ENCODE results near the gene CRLF1.
"Not testable (repeated sequence)": the region's sequence is repeated elsewhere in the genome, so short reads cannot be mapped to it uniquely, and the experiment has no call there.

The CRLF1 gene

DNA sequence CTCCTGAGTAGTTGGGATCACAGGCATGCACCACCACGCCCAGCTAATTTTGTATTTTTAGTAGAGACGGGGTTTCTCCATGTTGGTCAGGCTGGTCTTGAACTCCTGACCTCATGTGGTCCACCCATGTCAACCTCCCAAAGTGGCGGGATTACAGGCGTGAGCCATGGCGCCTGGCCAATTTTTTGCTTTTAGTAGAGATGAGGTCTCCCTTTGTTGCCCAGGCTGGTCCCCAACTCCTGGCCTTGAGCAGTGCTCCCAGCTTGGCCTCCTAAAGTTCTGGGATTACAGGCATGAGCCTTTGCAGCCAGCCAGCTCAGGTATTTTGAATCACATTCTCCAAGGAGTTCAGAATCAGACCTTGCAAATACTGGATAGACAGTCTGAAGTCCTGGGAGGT is 13.9 kb downstream of the CRLF1 start:
- DNase-seq (ENCODE audit: low spot score), result not testable (repeated sequence)

DNA sequence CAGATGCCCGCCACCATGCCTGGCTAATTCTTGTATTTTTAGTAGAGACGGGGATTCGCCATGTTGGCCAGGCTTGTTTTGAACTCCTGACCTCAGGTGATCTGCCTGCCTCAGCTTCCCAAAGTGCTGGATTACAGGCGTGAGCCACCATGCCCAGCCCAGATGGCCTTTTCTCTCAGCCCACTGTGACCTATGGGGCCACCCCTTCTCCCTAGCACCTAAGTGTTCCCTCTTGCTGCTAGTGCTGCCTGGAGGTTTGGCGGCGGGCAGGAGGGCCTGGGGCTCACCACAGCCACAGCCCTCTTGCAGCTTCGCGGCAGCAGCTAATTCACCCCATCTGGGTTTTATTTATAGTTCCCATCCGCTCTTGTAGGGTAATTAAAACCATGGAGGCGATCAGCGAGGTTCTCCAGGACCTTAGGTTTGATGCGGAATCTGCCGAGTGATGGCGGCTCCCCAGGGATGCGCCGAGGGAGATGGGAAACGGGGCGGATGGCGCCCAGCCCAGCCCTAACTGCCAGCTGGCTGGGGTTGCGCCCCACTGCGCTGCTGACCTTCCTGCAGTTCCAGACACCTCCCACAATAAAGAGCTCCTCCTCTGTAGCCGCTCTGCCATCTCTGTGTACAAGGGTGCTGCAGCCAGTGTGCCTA is 14.7 kb downstream of the CRLF1 start:
- no peak for DNase-seq (ENCODE audit: low spot score)

DNA sequence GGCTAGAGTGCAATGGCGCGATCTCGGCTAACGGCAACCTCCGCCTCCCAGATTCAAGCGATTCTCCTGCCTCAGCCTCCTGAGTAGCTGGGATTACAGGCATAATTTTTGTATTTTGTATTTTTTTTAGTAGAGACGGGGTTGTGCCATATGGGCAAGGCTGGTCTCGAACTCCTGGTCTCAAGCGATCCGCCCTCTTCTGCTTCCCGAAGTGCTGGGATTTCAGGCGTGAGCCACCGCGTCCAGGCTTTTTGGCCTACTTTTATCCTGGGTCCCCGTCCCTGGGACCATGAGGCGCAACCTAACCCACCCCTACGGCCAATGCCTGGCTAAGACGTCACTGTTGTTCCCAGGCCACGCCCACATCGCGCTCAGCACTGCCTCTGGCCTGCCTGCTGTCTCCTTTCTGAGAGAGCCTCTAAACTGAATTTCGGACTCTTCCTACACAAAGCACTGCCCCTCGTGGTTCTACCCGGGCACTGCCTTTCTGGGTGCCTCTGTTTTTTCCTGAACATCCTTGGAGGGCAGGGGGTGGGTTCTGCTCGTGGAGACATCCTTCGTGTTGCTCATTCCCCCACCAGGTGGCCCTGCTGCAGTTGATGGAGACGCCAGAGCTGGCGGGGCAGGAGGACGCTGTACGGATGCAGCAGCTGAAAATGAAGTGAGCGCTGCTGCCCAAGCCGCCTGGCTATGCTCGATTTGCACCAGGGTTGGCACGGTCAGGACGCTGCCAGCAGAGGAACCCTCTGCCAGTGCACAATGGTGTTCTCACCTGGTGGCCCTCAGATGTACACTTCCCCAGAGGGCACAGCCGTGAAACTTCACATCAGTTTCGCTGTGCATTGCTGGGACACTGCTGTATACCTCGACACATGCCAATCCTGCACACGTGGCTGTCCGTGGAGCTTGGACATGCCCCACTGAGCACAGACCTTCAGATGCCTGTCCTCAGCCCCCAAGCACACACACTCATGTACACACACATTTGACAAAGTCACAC is 16.0 kb downstream of the CRLF1 start:
- DNase-seq (ENCODE audit: low spot score), result peak; percentile 35

DNA sequence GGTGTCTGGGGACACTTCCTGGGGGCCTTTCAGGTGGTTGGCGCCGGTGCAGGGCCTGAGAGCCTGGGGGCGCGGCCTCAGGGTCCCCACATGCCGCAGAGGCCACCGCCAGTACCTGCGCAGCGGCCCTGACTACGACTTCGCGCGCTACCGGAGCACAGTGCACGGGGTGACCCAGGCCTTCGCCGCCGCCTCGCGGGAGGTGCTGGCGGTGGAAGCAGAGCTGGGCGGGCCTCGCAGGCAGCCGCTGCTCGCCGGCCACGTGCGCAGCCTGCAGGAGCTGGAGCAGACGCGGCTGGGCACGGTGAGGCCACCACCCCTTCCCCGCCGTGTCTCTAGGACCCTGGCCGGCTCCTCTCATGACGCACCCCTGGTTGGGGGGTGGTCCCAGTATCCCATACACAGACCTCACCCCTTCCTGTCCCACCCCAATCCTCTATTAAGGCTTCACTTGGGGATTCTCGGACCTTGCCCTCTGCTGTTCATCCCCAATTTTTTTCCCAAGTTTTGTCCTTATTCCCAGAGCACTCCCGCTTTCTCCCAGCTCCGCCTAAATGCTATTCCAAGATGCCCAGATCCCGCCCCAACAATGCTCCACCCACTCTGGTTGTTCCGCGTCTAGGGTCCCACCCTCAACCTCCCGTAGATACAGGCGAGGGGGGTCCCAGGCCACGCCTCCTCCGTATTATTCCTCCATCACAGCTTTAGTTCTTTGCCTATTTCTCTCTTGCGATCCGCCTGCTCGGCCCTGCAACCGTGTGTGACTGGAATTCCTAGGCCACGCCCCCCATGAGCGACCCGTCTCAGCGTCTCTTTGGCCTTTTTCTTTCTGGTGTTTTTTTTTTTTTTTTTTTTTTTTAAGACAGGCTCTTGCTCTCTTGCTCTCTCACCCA is 17.0 kb downstream of the CRLF1 start:
- DNase-seq (ENCODE audit: low spot score), result peak; percentile 86

DNA sequence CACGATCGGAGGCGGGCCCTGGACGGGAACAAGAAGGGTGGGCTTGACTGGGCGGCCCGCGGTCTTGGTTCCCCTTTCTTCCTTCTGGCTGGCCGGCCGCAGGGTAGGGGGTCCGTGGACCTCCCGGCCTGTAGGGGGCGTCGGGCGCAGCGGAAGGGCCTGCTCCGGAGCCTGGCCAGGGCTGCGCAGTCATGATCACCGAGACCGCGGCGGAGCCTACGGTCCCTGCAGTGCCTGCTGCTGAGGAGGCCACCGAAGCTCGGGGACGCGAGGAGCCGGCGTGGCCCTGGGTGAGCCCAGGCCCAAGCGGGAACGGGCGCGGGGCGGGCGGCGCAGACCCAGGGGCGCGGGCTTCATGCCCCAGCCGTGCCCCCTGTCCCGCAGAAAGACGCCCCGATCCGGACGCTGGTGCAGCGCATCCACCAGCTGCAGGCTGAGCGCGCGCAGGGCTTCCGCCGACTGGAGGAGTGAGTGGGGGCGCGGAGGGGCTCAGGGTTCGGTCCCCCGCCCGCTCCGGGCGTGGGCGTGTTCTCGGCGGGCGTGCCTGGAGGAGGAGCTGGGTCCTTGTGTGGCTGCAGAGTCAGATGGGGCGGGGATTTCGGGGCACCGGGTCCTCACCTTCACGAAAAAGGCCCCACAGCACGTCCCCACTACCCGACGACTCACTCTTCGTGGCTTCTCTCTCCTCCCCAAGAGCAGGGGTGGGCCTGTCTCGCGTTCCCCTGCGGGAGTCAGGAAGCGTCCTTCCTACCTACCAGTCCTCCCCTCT is 17.8 kb downstream of the CRLF1 start, which contains the start of gene REX1BD:
TSS of gene REX1BD (plus strand) at position 188 of the 769 bp plus-strand sequence. CDS start at position 192, 4 bp downstream.
- peak; percentile 94 for DNase-seq (ENCODE audit: low spot score)

DNA sequence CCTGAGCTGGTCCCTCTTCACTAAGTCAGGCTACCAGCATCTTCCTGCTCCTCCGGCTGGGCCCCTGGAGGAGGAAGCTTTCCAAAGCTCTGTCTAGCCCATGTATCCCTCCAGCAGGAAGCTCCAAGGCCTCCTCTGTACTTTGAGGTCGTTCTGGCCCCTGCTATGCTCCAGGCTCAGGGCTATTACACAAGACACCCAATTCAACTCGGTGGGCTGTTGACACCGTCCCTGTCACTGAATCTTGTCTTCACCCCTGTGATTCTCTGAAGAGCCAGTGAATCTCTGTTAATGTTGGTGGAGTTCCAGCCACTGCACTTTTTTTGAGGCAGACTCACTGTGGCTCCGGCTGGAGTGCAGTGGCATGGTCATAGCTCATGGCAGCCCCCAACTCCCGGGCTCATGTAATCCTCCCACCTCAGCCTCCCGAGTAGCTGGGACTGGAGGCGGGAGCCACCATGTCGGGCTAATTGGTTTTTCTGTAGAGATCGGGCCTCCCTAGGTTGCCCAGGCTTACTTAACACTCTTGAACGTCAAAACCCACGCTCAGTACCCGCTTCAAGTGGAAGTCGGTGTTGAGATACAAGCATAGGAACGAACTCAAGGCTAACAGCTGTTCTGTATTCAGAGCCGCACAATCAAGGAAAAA is 18.5 kb downstream of the CRLF1 start:
- peak; percentile 32 for DNase-seq (ENCODE audit: low spot score)

DNA sequence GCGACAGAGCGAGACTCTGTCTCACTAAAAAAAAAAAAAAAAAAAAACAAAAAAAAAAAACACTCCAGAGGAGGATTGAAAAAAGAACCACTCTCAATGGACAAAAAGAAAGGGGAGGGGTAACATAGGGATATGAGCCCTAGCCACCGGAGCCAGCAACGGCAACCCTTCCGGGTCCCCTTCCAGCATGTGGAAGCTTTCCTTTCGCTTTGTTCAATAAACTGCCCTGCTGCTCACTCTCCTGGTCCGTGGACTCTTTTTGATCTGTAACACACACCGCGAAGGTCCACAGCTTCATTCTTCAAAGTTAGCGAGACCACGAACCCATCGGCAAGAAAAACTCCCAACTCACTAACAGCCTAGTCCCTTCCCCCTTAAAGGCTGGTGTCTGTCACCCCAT is 19.0 kb downstream of the CRLF1 start:
- no peak for DNase-seq (ENCODE audit: low spot score)

DNA sequence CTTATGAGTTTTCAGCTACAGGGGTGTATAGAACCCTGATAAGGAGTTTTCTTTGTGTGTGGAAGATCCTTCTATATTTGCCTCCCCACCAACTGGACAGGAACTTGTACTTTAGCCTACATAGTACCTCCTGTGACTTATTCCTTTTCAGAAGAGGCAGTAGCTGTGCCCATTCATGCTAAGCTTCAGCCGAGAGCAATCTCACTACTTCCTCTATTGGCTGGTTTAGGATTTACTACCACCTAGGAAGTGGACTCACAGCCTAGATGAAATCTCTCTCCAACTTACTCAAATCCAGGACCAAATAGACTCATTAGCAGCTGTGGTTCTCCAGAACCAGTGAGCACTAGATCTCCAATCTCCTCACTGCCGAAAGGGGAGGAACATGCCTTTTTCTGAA is 20.3 kb downstream of the CRLF1 start:
- DNase-seq (ENCODE audit: low spot score), result peak; percentile 54

DNA sequence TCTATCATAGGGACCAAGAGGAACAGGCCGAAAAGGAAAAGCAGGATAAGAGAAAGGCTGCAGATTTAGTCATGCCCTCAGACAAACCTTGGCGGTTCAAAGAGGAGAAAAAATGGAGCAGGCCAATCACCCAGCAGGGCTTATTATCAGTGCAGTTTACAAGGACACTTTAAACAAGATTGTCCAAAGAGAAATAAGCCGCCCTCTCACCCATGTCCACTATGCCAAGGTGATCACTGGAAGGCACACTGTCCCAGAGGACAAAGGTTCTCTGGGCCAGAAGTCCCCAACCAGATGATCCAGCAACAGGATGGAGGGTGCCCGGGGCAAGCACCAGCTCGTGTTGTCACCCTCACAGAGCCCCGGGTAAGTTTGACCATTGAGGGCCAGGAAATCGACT is 26.3 kb downstream of the CRLF1 start:
- DNase-seq (ENCODE audit: low spot score), result no peak

DNA sequence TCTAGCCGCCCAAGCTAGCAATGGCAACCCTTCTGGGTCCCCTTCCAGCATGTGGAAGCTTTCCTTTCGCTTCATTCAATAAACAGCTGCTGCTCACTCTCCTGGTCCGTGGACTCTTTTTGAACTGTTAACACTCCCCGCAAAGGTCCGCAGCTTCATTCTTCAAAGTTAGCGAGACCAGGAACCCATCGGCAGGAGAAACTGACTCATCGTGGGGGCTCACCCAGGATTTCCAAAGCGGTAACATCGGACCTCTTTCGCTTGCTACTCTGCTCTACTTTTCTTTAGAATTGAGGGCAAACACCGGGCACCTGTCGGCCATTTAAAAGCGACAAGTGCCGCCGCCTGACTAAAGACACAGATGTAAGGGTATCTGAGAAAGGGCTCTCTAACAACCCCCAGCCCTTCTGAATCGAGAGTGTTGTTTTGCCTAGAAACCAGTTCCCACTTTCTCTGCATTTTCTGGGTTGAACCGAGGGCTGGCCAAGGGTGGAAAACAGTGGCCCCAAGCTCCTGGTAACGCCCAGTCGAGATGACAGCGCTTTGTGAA is 29.2 kb downstream of the CRLF1 start:
- DNase-seq (ENCODE audit: low spot score), result no peak

DNA sequence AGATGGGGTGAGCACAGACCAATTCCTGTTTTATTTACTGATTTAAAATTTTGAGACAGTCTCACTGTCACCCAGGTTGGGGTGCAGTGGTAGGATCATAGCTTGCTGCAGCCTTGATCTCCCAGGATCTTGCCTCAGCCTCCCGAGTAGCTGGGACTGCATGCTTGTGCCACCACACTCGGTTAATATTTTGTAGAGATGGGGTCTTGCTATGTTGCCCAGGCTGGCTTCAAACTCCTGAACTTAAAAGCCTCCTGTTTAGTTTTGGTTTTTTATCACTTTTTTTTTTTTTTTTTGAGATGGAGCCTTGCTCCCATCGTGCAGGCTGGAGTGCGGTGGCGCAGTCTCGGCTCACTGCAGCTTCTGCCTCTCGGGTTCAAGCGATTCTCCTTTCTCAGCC is 30.2 kb downstream of the CRLF1 start:
- no peak for DNase-seq (ENCODE audit: low spot score)

DNA sequence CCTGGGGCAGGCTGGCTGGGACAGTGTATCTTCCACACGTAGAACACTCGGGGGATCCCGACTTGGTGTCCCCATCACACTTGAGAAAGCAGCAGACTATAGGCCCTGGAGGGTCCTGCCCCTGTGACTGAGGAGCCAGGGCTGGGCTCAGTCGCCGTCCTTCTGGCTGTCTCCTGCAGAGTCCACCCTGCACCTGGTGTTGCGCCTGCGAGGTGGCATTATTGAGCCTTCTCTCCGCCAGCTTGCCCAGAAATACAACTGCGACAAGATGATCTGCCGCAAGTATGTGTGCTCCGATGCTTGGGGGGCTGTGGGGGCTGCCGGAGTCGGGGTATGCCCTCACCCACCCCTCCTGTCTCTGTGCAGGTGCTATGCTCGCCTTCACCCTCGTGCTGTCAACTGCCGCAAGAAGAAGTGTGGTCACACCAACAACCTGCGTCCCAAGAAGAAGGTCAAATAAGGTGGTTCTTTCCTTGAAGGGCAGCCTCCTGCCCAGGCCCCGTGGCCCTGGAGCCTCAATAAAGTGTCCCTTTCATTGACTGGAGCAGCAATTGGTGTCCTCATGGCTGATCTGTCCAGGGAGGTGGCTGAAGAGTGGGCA is 31.8 kb downstream of the CRLF1 start:
- no peak for DNase-seq (ENCODE audit: low spot score)

DNA sequence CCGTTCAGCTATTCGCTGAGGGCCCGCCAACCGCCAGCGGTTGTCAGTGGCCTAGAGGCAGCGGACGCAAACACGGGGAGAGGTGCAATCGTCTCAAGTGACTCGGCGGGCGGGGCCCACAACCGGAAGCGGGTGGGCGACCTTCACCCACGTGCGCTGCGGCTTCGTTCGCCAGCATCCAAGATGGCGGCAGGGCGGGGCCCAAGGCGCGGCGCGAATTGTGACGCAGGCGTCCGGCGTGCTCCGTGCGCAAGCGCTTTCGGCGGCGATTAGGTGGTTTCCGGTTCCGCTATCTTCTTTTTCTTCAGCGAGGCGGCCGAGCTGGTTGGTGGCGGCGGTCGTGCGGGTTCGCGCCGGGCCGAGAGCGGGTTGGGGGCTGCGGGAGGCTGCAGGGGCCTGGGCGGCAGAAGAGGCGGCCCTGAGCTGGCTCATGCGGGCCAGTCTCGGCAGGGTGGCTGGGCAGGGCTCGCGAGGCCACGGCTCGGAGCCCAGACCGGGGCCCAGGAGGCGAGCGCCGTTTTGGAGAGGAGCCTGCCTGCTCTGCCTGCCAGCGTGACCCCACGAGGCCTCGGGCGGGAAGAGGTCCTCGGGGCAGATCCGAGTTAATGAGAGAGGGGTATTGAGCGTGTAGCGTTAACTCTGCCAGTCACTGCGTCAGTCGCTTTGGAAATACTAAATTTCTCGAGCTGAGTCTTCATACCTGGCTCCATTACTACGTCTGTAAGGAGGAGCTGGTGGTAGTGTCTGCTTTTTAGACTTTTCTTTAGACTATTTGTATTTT is 34.8 kb downstream of the CRLF1 start, which contains the start of gene UBA52:
TSS of gene UBA52 (plus strand) at position 294 of the 781 bp plus-strand sequence. CDS start 1,444 bp downstream, outside the sequence.
- peak; percentile 99 for DNase-seq (ENCODE audit: low spot score)

DNA sequence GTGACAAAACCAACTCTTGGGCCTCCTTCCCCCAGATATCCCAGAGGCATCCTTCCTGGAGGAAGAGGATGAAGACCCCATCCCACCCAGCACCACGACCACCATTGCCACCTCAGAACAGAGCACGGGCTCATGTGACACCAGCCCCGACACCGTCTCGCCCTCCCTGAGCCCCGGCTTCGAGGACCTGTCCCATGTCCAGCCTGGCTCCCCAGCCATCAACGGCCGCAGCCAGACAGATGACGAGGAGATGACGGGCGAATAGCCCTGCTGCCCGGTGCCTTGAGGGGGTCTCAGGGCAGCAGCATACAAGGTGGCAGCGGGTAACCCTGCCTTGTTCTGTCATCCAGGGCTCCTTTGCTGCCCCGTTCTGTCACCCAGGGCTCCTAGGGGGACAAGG is 38.2 kb downstream of the CRLF1 start:
- DNase-seq (ENCODE audit: low spot score), result no peak

DNA sequence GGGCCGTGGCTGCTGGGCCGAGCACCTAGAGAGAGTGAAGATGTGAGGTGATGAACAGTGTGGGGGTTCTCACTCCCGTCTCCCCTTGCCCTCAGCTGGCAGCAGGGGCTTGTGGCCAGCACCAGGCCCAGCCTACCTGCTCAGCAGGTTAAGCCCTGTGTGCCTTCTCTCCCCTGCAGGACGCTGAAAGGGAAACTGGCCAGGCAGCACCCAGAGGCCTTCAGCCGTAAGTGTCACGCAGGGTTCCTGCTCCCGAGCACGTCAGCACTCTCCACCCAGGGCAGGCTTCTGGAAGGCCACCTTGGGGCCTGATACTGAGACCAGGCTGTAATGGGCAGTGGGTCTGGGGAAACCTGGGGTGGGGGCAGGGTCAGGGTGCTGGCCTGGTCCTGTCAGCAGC is 39.6 kb downstream of the CRLF1 start:
- no peak for DNase-seq (ENCODE audit: low spot score)

DNA sequence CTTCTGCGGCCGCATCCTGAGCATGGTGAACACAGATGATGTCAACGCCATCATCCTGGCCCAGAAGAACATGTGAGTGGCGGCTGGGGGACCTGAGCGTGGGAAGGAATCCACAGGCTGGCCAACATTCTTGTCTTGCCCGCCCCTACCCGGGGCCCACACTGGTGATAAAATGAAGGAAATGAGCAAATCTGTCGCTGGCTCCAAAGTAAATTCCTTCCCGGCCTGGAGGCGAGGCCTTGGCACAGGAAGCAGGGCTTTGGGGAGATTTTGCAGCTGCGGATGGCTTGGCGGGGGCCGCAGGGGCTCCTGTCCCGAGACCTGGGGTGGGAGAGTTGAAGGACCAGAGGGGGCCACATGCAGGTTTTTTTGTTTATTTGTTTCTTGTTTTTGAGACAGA is 44.5 kb downstream of the CRLF1 start:
- DNase-seq (ENCODE audit: low spot score), result no peak

DNA sequence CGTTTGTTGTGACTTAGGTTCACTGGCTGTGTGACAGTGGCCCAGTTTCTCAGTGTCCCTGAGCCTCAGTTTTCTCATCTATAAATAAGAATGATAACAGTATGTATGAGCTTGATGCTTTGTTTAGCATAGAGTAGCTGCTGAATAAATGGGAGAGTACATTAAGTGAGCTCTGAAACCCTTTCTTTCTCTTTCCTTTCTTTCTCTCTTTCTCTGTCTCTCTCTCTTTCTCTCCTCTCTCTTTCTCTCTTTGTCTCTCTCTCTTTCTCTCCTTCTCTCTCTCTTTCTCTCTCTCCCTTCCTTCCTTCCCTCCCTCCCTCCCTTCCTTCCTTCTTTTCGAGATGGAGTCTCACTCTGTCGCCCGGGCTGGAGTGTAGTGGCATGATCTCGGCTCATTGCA is 46.9 kb downstream of the CRLF1 start:
- no peak for DNase-seq (ENCODE audit: low spot score)

DNA sequence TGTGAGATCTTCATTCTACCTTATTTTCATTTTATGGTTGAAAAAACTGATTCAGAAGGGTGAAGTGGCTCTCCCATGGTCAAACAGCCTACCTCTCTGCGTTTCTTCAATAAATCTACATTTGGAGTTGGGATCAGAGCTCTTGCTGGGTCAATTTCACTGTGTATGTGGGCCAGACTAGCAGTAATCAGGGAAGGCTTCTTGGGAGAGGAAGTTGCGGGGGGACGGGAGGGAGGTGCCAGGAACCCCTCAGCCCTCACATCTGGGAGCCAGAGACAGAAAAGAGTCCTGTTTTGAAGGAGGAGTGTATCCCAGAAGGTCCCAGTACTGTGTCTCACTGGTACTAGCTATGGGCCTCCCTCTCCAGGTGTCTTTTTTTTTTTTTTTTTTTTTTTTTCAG is 48.0 kb downstream of the CRLF1 start:
- no peak for DNase-seq (ENCODE audit: low spot score)

DNA sequence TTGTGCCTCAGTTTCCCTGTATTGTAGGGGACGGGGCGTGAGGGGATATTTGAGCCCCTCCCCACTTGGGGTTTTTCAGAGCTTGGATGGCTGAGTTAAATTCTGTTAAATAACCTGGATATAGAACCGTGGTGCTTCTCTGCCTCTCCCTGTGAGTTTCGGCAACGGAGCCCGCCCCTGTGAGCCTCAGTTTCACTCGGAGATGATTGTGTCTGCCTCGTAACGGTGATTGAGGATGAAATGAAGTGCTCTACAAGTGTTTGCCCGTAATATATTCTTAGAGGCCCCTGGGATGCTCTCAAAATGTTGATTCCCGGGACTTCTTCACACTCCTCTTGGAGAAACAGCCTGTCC is 48.4 kb downstream of the CRLF1 start:
- no peak for DNase-seq (ENCODE audit: low spot score)
